Activated naive CD8-positive, alpha-beta T cell treated with anti-CD3 and anti-CD28 coated beads, Interleukin-2, amount 10 ng/mL, durations not matched to agents 7 days and 5 days (primary cell): ENCODE data around the gene ACTRT3. TPM values are rescaled to one million over a fixed set of nuclear protein-coding genes. Genes with fewer than 3 reads are reported as not detected.
"Not testable (repeated sequence)": the region's sequence is repeated elsewhere in the genome, so short reads cannot be mapped to it uniquely, and the experiment has no call there.

ENCODE experiments used
- ATAC-seq: fragments of 150-1000 bp; cut with Tn5 transposase; one replicate; pipeline ENCODE4 v1.10.0; 2021; ENCODE audit warnings: low read depth, moderate library complexity
- POLR2A ChIA-PET: fragments of 350-600 bp; sonication (Branson Sonifier 250); formaldehyde crosslinking; loops from one replicate; lab custom pipeline; 2021; ENCODE audit warnings: antibody characterized with exemption; lab: Charles Lee
- DNase-seq: peaks from one replicate; pipeline ENCODE4 v3.0.0; 2021
- H3K27ac Mint-ChIP-seq: one replicate; pipeline ENCODE4 v1.8.0; 2022; ENCODE audit warnings: mild to moderate bottlenecking, mixed read lengths
- H3K27me3 Mint-ChIP-seq: one replicate; pipeline ENCODE4 v1.8.0; 2022; ENCODE audit warnings: mild to moderate bottlenecking, moderate library complexity, mixed read lengths
- H3K36me3 Mint-ChIP-seq: one replicate; pipeline ENCODE4 v1.8.0; 2021; ENCODE audit warnings: mild to moderate bottlenecking, mixed read lengths
- H3K4me1 Mint-ChIP-seq: one replicate; pipeline ENCODE4 v1.8.0; 2021; ENCODE audit warnings: mixed read lengths
- H3K4me3 Mint-ChIP-seq: one replicate; pipeline ENCODE4 v1.8.0; 2022; ENCODE audit warnings: mild to moderate bottlenecking, moderate library complexity, mixed read lengths
- H3K9me3 Mint-ChIP-seq: one replicate; pipeline ENCODE4 v1.8.0; 2021; ENCODE audit warnings: mixed read lengths
- total RNA-seq, 2 experiments: library from RNA; stranded (reverse); gene quantifications; one replicate each; pipeline ENCODE4 v1.2.3, GENCODE V29; 2021

Gene ACTRT3
- total RNA-seq, 2 experiments from 2014 or later: 0.28 to 0.44 TPM

DNA sequence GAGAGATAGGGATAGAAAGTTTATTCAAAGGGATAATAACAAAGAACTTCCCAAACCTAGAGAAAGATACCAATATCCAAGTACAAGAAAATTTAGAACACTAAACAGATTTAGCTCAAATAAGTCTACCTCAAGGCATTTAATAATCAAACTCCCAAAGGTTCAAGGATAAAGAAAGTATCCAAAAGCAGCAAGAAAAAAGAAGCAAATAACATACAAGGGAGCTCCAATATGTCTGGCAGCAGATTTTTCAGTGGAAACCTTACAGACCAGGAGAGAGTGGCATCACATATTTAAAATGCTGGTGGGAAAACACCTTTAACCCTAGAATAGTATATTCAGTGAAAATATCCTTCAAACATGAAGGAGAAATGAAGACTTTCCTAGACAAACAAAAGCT, 37.5 kb downstream of the ACTRT3 start:
- H3K4me1 Mint-ChIP-seq, H3K4me3 Mint-ChIP-seq, POLR2A ChIA-PET, H3K36me3 Mint-ChIP-seq, ATAC-seq, H3K27ac Mint-ChIP-seq, H3K9me3 Mint-ChIP-seq, DNase-seq: not testable (repeated sequence)
- peaks cover 12% of the 10 kb centered on the region for H3K27me3 Mint-ChIP-seq

DNA sequence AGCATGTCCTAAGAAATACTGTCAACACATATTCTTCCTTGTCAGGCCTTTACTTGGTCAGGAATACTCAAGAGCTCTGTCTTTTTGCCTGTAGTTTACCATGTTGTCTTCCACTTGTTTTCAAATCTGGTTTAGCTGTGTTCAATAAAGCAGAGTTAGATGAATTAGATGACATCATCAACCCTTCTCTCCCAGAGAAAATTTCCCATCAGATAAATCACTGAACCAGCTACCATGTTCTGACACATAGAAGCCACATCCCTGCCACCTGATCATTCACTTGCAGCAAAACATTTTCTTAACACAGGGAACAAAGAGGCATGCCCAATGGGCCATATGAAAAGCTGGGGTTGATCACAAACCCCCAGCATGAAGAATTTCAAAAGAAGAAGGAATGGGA, 46.6 kb downstream of the ACTRT3 start:
- no peak for ATAC-seq
- H3K4me3 Mint-ChIP-seq: no peak overlapping the region
- no peak for DNase-seq
- H3K4me1 Mint-ChIP-seq: no peaks in the 10 kb centered on the region
- H3K36me3 Mint-ChIP-seq: no peaks in the 10 kb centered on the region
- POLR2A ChIA-PET: no interaction called here
- no peaks in the 10 kb centered on the region for H3K9me3 Mint-ChIP-seq
- no peak overlapping the region for H3K27ac Mint-ChIP-seq
- peaks cover 17% of the 10 kb centered on the region for H3K27me3 Mint-ChIP-seq

DNA sequence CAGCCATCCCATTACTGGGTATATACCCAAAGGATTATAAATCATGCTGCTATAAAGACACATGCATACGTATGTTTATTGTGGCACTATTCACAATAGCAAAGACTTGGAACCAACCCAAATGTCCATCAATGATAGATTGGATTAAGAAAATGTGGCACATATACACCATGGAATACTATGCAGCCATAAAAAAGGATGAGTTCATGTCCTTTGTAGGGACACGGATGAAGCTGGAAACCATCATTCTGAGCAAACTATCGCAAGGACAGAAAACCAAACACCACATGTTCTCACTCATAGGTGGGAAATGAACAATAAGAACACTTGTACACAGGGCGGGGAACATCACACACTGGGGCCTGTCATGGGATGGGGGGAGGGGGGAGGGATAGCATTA, 50.9 kb downstream of the ACTRT3 start:
- H3K27me3 Mint-ChIP-seq, H3K27ac Mint-ChIP-seq, H3K36me3 Mint-ChIP-seq, H3K4me1 Mint-ChIP-seq, H3K9me3 Mint-ChIP-seq, DNase-seq, ATAC-seq, H3K4me3 Mint-ChIP-seq, POLR2A ChIA-PET: not testable (repeated sequence)

Other genes starting within 250 kb of the ACTRT3 start
- gene MECOM, start 105.8 kb downstream of the ACTRT3 start, total RNA-seq: not detected
- gene TERC, start 4.5 kb downstream of the ACTRT3 start, total RNA-seq: 10 to 100 TPM in 1 of 2 experiments, 1 to 10 TPM in 1; 7.3 to 10.9 TPM
- 10 to 100 TPM; 17.9 to 19.1 TPM for gene MYNN, start 3.8 kb upstream of the ACTRT3 start, total RNA-seq
- under 1 TPM; 0.22 to 0.23 TPM for gene LRRIQ4, start 43.3 kb upstream of the ACTRT3 start, total RNA-seq
- gene LRRC34, start 43.3 kb upstream of the ACTRT3 start, total RNA-seq: 1 to 10 TPM; 6.9 to 8.1 TPM
- not detected for gene LRRC31, start 100.4 kb upstream of the ACTRT3 start, total RNA-seq
- gene SAMD7, start 142.0 kb upstream of the ACTRT3 start, total RNA-seq: not detected
- gene SEC62, start 197.2 kb upstream of the ACTRT3 start, total RNA-seq: 10 to 100 TPM; 77.1 to 77.4 TPM